ENCODE measurements around the gene NCAM1. TPM values are rescaled to one million over a fixed set of nuclear protein-coding genes. Genes with fewer than 3 reads are reported as not detected.

Gene NCAM1
- total and polyA plus RNA-seq, 9 of the 15 experiments (the other 6 are each of a cell fraction or from before 2014, with no cell fraction given): 0.09 to 0.23 TPM; not detected in 7

DNA sequence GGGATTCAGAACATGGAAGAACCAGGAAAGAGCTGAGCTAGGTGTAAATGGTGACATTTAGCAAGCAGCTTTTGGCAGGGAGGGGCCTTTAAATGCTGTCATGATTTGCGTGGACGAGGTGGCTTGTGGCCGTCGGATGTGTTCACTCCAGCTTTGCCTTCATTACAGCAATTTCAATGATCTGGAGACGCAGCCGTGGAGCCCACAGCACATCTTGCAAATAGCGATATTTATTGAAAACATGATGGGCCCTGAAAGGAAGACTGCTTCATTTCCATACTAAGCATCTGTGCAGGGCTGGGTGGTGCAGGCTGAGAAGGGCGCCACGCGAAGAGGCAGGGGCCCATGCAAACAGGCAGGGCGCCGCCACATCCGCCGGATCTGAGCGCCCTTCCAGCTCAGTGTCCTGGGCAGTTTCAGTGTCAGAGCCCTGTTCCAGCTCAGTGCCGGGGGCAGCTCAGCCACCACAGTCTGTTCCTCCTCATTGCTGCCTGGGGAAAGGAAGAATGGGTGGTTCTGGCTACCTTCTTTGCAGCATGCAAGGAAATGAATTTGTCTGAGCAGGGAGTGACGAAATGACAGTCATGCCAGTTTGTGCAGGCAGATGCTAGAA lies 242.0 kb downstream of the NCAM1 start:
- no peaks in the 10 kb centered on the region for H3K9me1 ChIP-seq (ENCODE audit: control insufficient read depth, insufficient read depth, low read length)
- POLR2A ChIA-PET: no interaction called here
- no peaks in the 10 kb centered on the region for H3K9me3 ChIP-seq (replicated peaks; ENCODE audit: control insufficient read depth, insufficient read depth, low read depth, low read length)
- WGBS (ENCODE audit: insufficient coverage, low coverage, missing lambda C conversion rate): 0% methylated on average over 17 of the region's 17 CpGs
- no peaks in the 10 kb centered on the region for H3K79me2 ChIP-seq (ENCODE audit: control insufficient read depth, insufficient read depth, low read length)
- TF ChIP-seq NR1H2 (CRISPR knock-in tag; IDR thresholded peaks at IDR 0.05) (no peak), CHCHD3 (CRISPR knock-in tag; IDR thresholded peaks at IDR 0.05) (no peak), ATF1 (CRISPR knock-in tag; IDR thresholded peaks at IDR 0.05) (no peak), ATF1 (tag; IDR thresholded peaks at IDR 0.05) (no peak), NONO (IDR thresholded peaks at IDR 0.05; ENCODE audit: low read depth in 2 of 2, low read length in 1 of 2) (no peak)
- TF ChIP-seq, protein P1, sequence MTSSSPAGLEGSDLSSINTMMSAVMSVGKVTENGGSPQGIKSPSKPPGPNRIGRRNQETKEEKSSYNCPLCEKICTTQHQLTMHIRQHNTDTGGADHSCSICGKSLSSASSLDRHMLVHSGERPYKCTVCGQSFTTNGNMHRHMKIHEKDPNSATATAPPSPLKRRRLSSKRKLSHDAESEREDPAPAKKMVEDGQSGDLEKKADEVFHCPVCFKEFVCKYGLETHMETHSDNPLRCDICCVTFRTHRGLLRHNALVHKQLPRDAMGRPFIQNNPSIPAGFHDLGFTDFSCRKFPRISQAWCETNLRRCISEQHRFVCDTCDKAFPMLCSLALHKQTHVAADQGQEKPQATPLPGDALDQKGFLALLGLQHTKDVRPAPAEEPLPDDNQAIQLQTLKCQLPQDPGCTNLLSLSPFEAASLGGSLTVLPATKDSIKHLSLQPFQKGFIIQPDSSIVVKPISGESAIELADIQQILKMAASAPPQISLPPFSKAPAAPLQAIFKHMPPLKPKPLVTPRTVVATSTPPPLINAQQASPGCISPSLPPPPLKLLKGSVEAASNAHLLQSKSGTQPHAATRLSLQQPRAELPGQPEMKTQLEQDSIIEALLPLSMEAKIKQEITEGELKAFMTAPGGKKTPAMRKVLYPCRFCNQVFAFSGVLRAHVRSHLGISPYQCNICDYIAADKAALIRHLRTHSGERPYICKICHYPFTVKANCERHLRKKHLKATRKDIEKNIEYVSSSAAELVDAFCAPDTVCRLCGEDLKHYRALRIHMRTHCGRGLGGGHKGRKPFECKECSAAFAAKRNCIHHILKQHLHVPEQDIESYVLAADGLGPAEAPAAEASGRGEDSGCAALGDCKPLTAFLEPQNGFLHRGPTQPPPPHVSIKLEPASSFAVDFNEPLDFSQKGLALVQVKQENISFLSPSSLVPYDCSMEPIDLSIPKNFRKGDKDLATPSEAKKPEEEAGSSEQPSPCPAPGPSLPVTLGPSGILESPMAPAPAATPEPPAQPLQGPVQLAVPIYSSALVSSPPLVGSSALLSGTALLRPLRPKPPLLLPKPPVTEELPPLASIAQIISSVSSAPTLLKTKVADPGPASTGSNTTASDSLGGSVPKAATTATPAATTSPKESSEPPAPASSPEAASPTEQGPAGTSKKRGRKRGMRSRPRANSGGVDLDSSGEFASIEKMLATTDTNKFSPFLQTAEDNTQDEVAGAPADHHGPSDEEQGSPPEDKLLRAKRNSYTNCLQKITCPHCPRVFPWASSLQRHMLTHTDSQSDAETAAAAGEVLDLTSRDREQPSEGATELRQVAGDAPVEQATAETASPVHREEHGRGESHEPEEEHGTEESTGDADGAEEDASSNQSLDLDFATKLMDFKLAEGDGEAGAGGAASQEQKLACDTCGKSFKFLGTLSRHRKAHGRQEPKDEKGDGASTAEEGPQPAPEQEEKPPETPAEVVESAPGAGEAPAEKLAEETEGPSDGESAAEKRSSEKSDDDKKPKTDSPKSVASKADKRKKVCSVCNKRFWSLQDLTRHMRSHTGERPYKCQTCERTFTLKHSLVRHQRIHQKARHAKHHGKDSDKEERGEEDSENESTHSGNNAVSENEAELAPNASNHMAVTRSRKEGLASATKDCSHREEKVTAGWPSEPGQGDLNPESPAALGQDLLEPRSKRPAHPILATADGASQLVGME (CRISPR knock-in tag; IDR thresholded peaks at IDR 0.05): no peak
- TF ChIP-seq, protein P2, sequence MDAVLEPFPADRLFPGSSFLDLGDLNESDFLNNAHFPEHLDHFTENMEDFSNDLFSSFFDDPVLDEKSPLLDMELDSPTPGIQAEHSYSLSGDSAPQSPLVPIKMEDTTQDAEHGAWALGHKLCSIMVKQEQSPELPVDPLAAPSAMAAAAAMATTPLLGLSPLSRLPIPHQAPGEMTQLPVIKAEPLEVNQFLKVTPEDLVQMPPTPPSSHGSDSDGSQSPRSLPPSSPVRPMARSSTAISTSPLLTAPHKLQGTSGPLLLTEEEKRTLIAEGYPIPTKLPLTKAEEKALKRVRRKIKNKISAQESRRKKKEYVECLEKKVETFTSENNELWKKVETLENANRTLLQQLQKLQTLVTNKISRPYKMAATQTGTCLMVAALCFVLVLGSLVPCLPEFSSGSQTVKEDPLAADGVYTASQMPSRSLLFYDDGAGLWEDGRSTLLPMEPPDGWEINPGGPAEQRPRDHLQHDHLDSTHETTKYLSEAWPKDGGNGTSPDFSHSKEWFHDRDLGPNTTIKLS (IDR thresholded peaks at IDR 0.05; ENCODE audit: borderline replicate concordance, low read depth): no peak
- BruUV-seq (replicated peaks): no TSS peak
- no peak overlapping the region for H3K4me3 ChIP-seq
- H4K20me1 ChIP-seq (replicated peaks; ENCODE audit: control insufficient read depth, insufficient read depth, low read length): no peaks in the 10 kb centered on the region
- H3K4me2 ChIP-seq (ENCODE audit: insufficient read depth, low read length): no peak overlapping the region
- H3K27ac ChIP-seq (ENCODE audit: extremely low read depth, low read depth, low read length): no peak overlapping the region
- ATAC-seq (no peak), FAIRE-seq (no peak), DNase-seq (ENCODE audit: extremely low read depth in 1 of 4, low spot score in 3 of 4) (no peak)
- no peaks in the 10 kb centered on the region for H3K4me1 ChIP-seq (replicated peaks in 1 of 2; ENCODE audit: control insufficient read depth in 2 of 2, insufficient read depth in 2 of 2, low read length in 2 of 2)
- CTCF ChIA-PET (ENCODE audit: low intra/inter-chr PET ratio): no interaction called here
- in situ Hi-C loops (cut with MboI) (no loop called here), intact Hi-C loops (cut with micrococcal nuclease) (no loop called here)
- no peak overlapping the region for H3K9ac ChIP-seq (ENCODE audit: insufficient read depth in 1 of 2, low read depth in 2 of 2, low read length in 2 of 2)
- peaks cover 12 to 41% of the 10 kb centered on the region in 2 experiments for H3K27me3 ChIP-seq (ENCODE audit: control insufficient read depth in 2 of 2, insufficient read depth in 2 of 2, low read length in 2 of 2)
- no peak overlapping the region for H2AFZ ChIP-seq (ENCODE audit: low read depth, low read length)
- no peaks in the 10 kb centered on the region for H3K36me3 ChIP-seq (ENCODE audit: control insufficient read depth, insufficient read depth, low read length)

Measured in K562 (cell line).